PC-3 (cell line): ENCODE results near the gene DTL. TPM values are rescaled to one million over a fixed set of nuclear protein-coding genes. Genes with fewer than 3 reads are reported as not detected.

ENCODE experiments used
- ATAC-seq: fragments of 200-7000 bp; cut with Tn5 transposase; 2 replicates; pipeline ENCODE4 v1.9.1; 2020; ENCODE audit warnings: mild to moderate bottlenecking, moderate library complexity
- BruUV-seq: library from RNA; stranded (reverse); fragments of 400-500 nt; replicated peaks from 2 replicates; lab custom pipeline; 2021; lab: Mats Ljungman, UMichigan
- CTCF ChIA-PET: fragments of 300-600 bp; sonication (Branson Sonifier 250); formaldehyde crosslinking; loops from one replicate; lab custom pipeline; 2022; ENCODE audit warnings: antibody characterized with exemption; lab: Charles Lee
- POLR2A ChIA-PET: fragments of 300-600 bp; sonication (Branson Sonifier 250); formaldehyde crosslinking; loops from one replicate; lab custom pipeline; 2022; ENCODE audit warnings: antibody characterized with exemption; ENCODE audit not compliant: unreplicated experiment; lab: Charles Lee
- DNase-seq: peaks from one replicate; pipeline ENCODE4 v3.0.0-alpha.2; 2015
- H2AFZ ChIP-seq: fragments of 300-600 bp; sonication (generic); 2 replicates; pipeline ENCODE4 v1.6.0; 2016; ENCODE audit warnings: antibody characterized with exemption, low read length
- H3F3A ChIP-seq: fragments of 300-600 bp; sonication (generic); one replicate; pipeline ENCODE4 v1.6.0; 2017; ENCODE audit warnings: antibody characterized with exemption, low read length, control low read depth, mild to moderate bottlenecking; ENCODE audit not compliant: unreplicated experiment
- H3K27ac ChIP-seq: fragments of 300-600 bp; sonication (generic); 2 replicates; pipeline ENCODE4 v1.5.1; 2016; ENCODE audit warnings: mild to moderate bottlenecking, low read length
- H3K27me3 ChIP-seq: fragments of 300-600 bp; sonication (generic); 2 replicates; pipeline ENCODE4 v1.6.1; 2016; ENCODE audit warnings: low read length, mixed read lengths
- H3K36me3 ChIP-seq: fragments of 300-600 bp; sonication (generic); 2 replicates; pipeline ENCODE4 v1.6.1; 2016; ENCODE audit warnings: low read depth, mixed run types, low read length, mixed read lengths
- H3K4me1 ChIP-seq: fragments of 300-600 bp; sonication (generic); 2 replicates; pipeline ENCODE4 v1.5.1; 2016; ENCODE audit warnings: low read length; ENCODE audit not compliant: insufficient read depth
- H3K4me2 ChIP-seq: fragments of 300-600 bp; sonication (generic); 2 replicates; pipeline ENCODE4 v1.6.0; 2016; ENCODE audit warnings: low read length
- H3K4me3 ChIP-seq: fragments of 300-600 bp; sonication (generic); 2 replicates; pipeline ENCODE4 v1.5.1; 2016; ENCODE audit warnings: mild to moderate bottlenecking, low read length, mixed read lengths
- H3K79me2 ChIP-seq: fragments of 300-600 bp; sonication (generic); 2 replicates; pipeline ENCODE4 v1.6.1; 2017; ENCODE audit warnings: low read length, mixed read lengths
- H3K9ac ChIP-seq: fragments of 300-600 bp; sonication (generic); 2 replicates; pipeline ENCODE4 v1.6.0; 2016; ENCODE audit warnings: mild to moderate bottlenecking, low read length
- H3K9me2 ChIP-seq: fragments of 300-600 bp; sonication (generic); replicated peaks from 2 replicates; pipeline ENCODE4 v1.6.1; 2016; ENCODE audit warnings: mixed run types, low read length, mixed read lengths
- H3K9me3 ChIP-seq: fragments of 300-600 bp; sonication (generic); 2 replicates; pipeline ENCODE4 v1.6.1; 2016; ENCODE audit warnings: low read length, mixed read lengths
- H4K20me1 ChIP-seq: fragments of 300-600 bp; sonication (generic); 2 replicates; pipeline ENCODE4 v1.6.1; 2016; ENCODE audit warnings: low read length, mixed read lengths
- CTCF ChIP-seq: fragments of 300-600 bp; sonication (generic); conservative IDR thresholded peaks from 2 replicates; pipeline ENCODE4 v1.5.1; 2017; ENCODE audit warnings: antibody characterized with exemption, low read depth, mild to moderate bottlenecking, low read length
- EZH2 ChIP-seq: fragments of 300-600 bp; sonication (generic); IDR thresholded peaks from one replicate; pipeline ENCODE4 v1.6.1; 2017; ENCODE audit warnings: antibody characterized with exemption, mild to moderate bottlenecking, low read length; ENCODE audit not compliant: unreplicated experiment
- EZH2phosphoT487 ChIP-seq: fragments of 300-600 bp; sonication (generic); IDR thresholded peaks from 2 replicates; pipeline ENCODE4 v1.6.1; 2018; ENCODE audit warnings: mild to moderate bottlenecking, antibody characterized with exemption, low read length, borderline replicate concordance
- intact Hi-C: fragments of 100-400 bp; cut with micrococcal nuclease; formaldehyde crosslinking; loops from 2 replicates; pipeline ENCODE4 v1.9.0; 2023
- total RNA-seq: library from RNA; depleted of rRNA; stranded (reverse); fragments of >200 nt; gene quantifications from 2 replicates; pipeline ENCODE4 v1.2.3, GENCODE V29; 2014

Gene DTL
- total RNA-seq, 1 experiment from 2014 or later: 65.0 TPM

GRCh38 chr1:212009561-212009960 lies 26.0 kb upstream of the DTL start:
- Histone ChIP-seq H3K4me3 (no peak overlapping the region), H2AFZ (no peak overlapping the region), H3K36me3 (peaks cover 37% of the 10 kb centered on the region), H3K4me2 (no peak overlapping the region), H3K9me3 (no peaks in the 10 kb centered on the region), H3K27me3 (no peaks in the 10 kb centered on the region), H3K9ac (no peak overlapping the region), H3K27ac (no peak overlapping the region), H3K9me2 (no peaks in the 10 kb centered on the region), H3K79me2 (no peaks in the 10 kb centered on the region), H4K20me1 (no peaks in the 10 kb centered on the region), H3F3A (no peaks in the 10 kb centered on the region), H3K4me1 (peaks cover 3% of the 10 kb centered on the region; the same call in 1 of the 2 replicates)
- ChIA-PET CTCF (interaction anchor here (0.9 kb wide), 1 partner anchor 26 kb away, joined by 4 read pairs; the partner anchor contains the start of gene DTL), POLR2A (no interaction called here)
- intact Hi-C loops: no loop called here
- no TSS peak for BruUV-seq
- ATAC-seq: no peak
- no peak for DNase-seq
- TF ChIP-seq EZH2 (no peak), CTCF (no peak), EZH2phosphoT487 (no peak)

GRCh38 chr1:212010004-212010403 lies 25.5 kb upstream of the DTL start:
- POLR2A ChIA-PET: no interaction called here
- Histone ChIP-seq H3K79me2 (no peaks in the 10 kb centered on the region), H3K4me2 (no peak overlapping the region), H3K36me3 (peaks cover 32% of the 10 kb centered on the region), H4K20me1 (no peaks in the 10 kb centered on the region), H3K27ac (no peak overlapping the region), H2AFZ (no peak overlapping the region), H3K4me3 (no peak overlapping the region), H3K9ac (no peak overlapping the region), H3K27me3 (no peaks in the 10 kb centered on the region), H3F3A (no peaks in the 10 kb centered on the region), H3K4me1 (peaks cover 3% of the 10 kb centered on the region; the same call in 1 of the 2 replicates), H3K9me3 (no peaks in the 10 kb centered on the region), H3K9me2 (no peaks in the 10 kb centered on the region)
- CTCF ChIA-PET: interaction anchor here (0.9 kb wide), 1 partner anchor 26 kb away, joined by 4 read pairs; the partner anchor contains the start of gene DTL
- ATAC-seq (no peak), DNase-seq (no peak)
- TF ChIP-seq EZH2: no peak
- no peak for TF ChIP-seq EZH2phosphoT487
- TF ChIP-seq CTCF: no peak
- BruUV-seq: no TSS peak
- intact Hi-C loops: loop anchor here (5.0 kb wide), 1 partner anchor 447 kb away; no protein-coding TSS in a partner anchor

GRCh38 chr1:212012034-212012740 lies 23.4 kb upstream of the DTL start:
- H3K36me3 ChIP-seq: peaks cover 35% of the 10 kb centered on the region
- no peaks in the 10 kb centered on the region for H3K9me2 ChIP-seq
- no peak overlapping the region for H2AFZ ChIP-seq
- no peak overlapping the region for H3K9ac ChIP-seq
- POLR2A ChIA-PET: no interaction called here
- H4K20me1 ChIP-seq: no peaks in the 10 kb centered on the region
- H3F3A ChIP-seq: no peaks in the 10 kb centered on the region
- no peaks in the 10 kb centered on the region for H3K79me2 ChIP-seq
- intact Hi-C loops: loop anchor here (1.0 to 5.0 kb wide), 4 partner anchors 23 to 445 kb away; partner anchors contain the start of genes DTL and INTS7
- peaks cover 3% of the 10 kb centered on the region; the same call in 1 of the 2 replicates for H3K4me1 ChIP-seq
- H3K4me2 ChIP-seq: no peak overlapping the region
- no peaks in the 10 kb centered on the region for H3K27me3 ChIP-seq
- H3K9me3 ChIP-seq: no peaks in the 10 kb centered on the region
- TF ChIP-seq EZH2 (no peak), CTCF (peak; percentile 99)
- H3K4me3 ChIP-seq: no peak overlapping the region
- BruUV-seq: no TSS peak
- no peak overlapping the region for H3K27ac ChIP-seq
- CTCF ChIA-PET: interaction anchor here (1.0 to 1.9 kb wide), 2 partner anchors 23 to 444 kb away, joined by 3 to 18 read pairs; partner anchors contain the start of genes DTL and INTS7
- ATAC-seq (peak; percentile 97), DNase-seq (peak; percentile 89)
